GM19351 (cell line): ENCODE measurements around the gene CSAG3.

ENCODE experiments used
- ATAC-seq: cut with Tn5 transposase; IDR thresholded peaks from one replicate; pipeline ENCODE4 v1.9.1; 2021; ENCODE audit warnings: mild to moderate bottlenecking, moderate library complexity; ENCODE audit not compliant: unreplicated experiment

CSAG3 gene

DNA sequence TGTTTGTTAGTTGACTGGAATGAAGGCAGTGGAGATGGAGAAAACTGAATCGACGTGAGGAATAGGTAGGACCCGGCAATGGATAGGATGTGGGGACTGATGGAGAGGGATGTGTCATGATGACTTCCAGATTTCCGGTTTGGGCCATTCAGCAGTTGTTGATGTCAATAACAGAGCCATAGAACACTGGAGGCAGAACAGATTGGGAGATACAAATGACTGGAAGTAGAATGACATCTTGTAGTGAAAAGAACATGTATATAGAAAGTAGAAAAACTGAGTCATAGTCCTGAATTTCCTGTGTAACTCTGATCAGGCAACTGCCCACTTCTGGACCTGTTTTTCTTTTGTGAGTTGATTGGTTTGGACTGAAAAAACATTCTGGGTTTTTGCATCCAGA is 47.0 kb downstream of the CSAG3 start:
- no peak for ATAC-seq
